HFFc6 (cell line): ENCODE results near the gene IL12B. TPM values are rescaled to one million over a fixed set of nuclear protein-coding genes. Genes with fewer than 3 reads are reported as not detected.
"Not testable (repeated sequence)": the region's sequence is repeated elsewhere in the genome, so short reads cannot be mapped to it uniquely, and the experiment has no call there.

ENCODE experiments used
- DNase-seq: peaks from one replicate; pipeline ENCODE4 v3.0.0-alpha.2; 2018
- H3K27ac Mint-ChIP-seq: 2 replicates; pipeline ENCODE4 v1.8.0; 2020; ENCODE audit warnings: mild to moderate bottlenecking, mixed read lengths
- H3K27me3 Mint-ChIP-seq: 2 replicates; pipeline ENCODE4 v1.8.0; 2021; ENCODE audit warnings: mild to moderate bottlenecking, moderate library complexity, mixed read lengths; ENCODE audit not compliant: insufficient read depth
- H3K36me3 Mint-ChIP-seq: 2 replicates; pipeline ENCODE4 v1.8.0; 2021; ENCODE audit warnings: low read depth, mixed read lengths
- H3K4me1 Mint-ChIP-seq: 2 replicates; pipeline ENCODE4 v1.8.0; 2020; ENCODE audit warnings: low read depth, mixed read lengths
- H3K4me3 Mint-ChIP-seq: 2 replicates; pipeline ENCODE4 v1.8.0; 2020; ENCODE audit warnings: mild to moderate bottlenecking, moderate library complexity, mixed read lengths
- H3K9me3 Mint-ChIP-seq: 2 replicates; pipeline ENCODE4 v1.8.0; 2020; ENCODE audit warnings: mild to moderate bottlenecking, mixed read lengths
- CTCF ChIP-seq: fragments of 200-600 bp; sonication (generic); IDR thresholded peaks from 2 replicates; pipeline ENCODE4 v1.5.0; 2021; ENCODE audit warnings: antibody characterized with exemption, mild to moderate bottlenecking
- total RNA-seq, 6 experiments: library from RNA; stranded (reverse); fragmentation: NEBNext Ultra II Directional; extraction: Animal tissue kit (Norgen Biotek cat#: 25700); gene quantifications; 2 replicates in 1 of 6; 3 replicates in 5 of 6; pipeline ENCODE4 v1.2.3, GENCODE V29; 2021

The IL12B gene
- total RNA-seq, 6 experiments from 2014 or later: not detected

- H3K27me3 Mint-ChIP-seq: peaks cover 5% of the 10 kb centered on the region
- no peak overlapping the region; the same call in 1 of the 2 replicates for H3K27ac Mint-ChIP-seq
- H3K36me3 Mint-ChIP-seq: peaks cover 36% of the 10 kb centered on the region
- H3K4me1 Mint-ChIP-seq: peaks cover 10% of the 10 kb centered on the region; the same call in 1 of the 2 replicates
- no peak for TF ChIP-seq CTCF
- peaks cover 48% of the 10 kb centered on the region for H3K9me3 Mint-ChIP-seq
- no peak overlapping the region for H3K4me3 Mint-ChIP-seq
- no peak for DNase-seq
Observed at GRCh38 chr5:159301466-159301865, 28.8 kb downstream of the IL12B start.

GRCh38 chr5:159297300-159297699, 33.0 kb downstream of the IL12B start:
- H3K27me3 Mint-ChIP-seq, H3K27ac Mint-ChIP-seq, H3K4me1 Mint-ChIP-seq, DNase-seq, H3K4me3 Mint-ChIP-seq: not testable (repeated sequence)
- H3K36me3 Mint-ChIP-seq: peaks cover 26% of the 10 kb centered on the region
- peaks cover 35% of the 10 kb centered on the region for H3K9me3 Mint-ChIP-seq

GRCh38 chr5:159294921-159295320, 35.4 kb downstream of the IL12B start:
- TF ChIP-seq CTCF: no peak
- no peak for DNase-seq
- Mint-ChIP-seq H3K9me3 (peaks cover 26% of the 10 kb centered on the region), H3K4me3 (no peak overlapping the region), H3K4me1 (peaks cover 11% of the 10 kb centered on the region), H3K36me3 (peaks cover 18% of the 10 kb centered on the region), H3K27me3 (peaks cover 5% of the 10 kb centered on the region), H3K27ac (no peak overlapping the region)

- peaks cover 19% of the 10 kb centered on the region for H3K4me1 Mint-ChIP-seq
- H3K27ac Mint-ChIP-seq: no peak overlapping the region
- TF ChIP-seq CTCF: no peak
- H3K9me3 Mint-ChIP-seq: no peaks in the 10 kb centered on the region
- H3K4me3 Mint-ChIP-seq: no peak overlapping the region
- H3K36me3 Mint-ChIP-seq: no peaks in the 10 kb centered on the region
- no peaks in the 10 kb centered on the region; the same call in 1 of the 2 replicates for H3K27me3 Mint-ChIP-seq
- no peak for DNase-seq
Observed at GRCh38 chr5:159290741-159291140, 39.5 kb downstream of the IL12B start.

GRCh38 chr5:159286420-159287035, 43.8 kb downstream of the IL12B start:
- Mint-ChIP-seq H3K27me3 (no peaks in the 10 kb centered on the region; the same call in 1 of the 2 replicates), H3K36me3 (no peaks in the 10 kb centered on the region), H3K27ac (no peak overlapping the region), H3K4me3 (no peak overlapping the region), H3K4me1 (peaks cover 19% of the 10 kb centered on the region), H3K9me3 (no peaks in the 10 kb centered on the region)
- TF ChIP-seq CTCF: peak; percentile 71
- peak; percentile 20 for DNase-seq

- Mint-ChIP-seq H3K36me3 (peaks cover 16% of the 10 kb centered on the region), H3K4me3 (no peak overlapping the region)
Observed at GRCh38 chr5:159274676-159275075, 55.6 kb downstream of the IL12B start.

More at GRCh38 chr5:159274676-159275075, 55.6 kb downstream of the IL12B start:
- H3K27ac Mint-ChIP-seq: no peak overlapping the region
- no peaks in the 10 kb centered on the region for H3K9me3 Mint-ChIP-seq
- no peaks in the 10 kb centered on the region for H3K27me3 Mint-ChIP-seq
- TF ChIP-seq CTCF: no peak
- no peak for DNase-seq
- no peaks in the 10 kb centered on the region for H3K4me1 Mint-ChIP-seq
